ENCODE measurements around the gene SEMA6B. TPM values are rescaled to one million over a fixed set of nuclear protein-coding genes. Genes with fewer than 3 reads are reported as not detected.

SEMA6B gene
- total and polyA plus RNA-seq, 2 of the 4 experiments (the other 2 are of a cell fraction), result 0.18 to 0.72 TPM

DNA sequence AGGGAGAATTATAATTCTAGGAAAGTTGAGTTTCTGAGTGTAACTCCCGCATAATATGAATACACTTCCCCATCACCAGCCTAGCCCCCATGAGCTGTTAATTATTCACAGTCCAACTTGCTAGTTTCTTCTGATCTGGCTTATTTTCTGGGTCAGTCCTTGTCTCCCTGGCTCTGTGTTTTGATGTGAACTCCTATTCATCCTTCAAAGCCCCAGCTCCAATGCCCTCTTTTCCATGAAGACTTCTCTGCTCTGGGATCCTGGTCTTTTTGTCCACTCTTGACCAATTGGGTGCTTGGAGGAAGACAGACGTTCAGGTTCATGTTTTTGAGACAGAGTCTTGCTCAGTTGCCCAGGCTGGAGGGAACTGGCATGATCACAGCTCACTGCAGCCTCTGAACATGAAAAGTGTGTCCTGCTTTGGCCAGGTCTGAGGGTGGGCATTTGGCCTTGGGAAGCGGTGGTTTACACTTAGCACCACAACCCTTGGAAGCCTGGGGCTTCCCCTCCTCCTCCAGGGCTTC, 20.3 kb downstream of the SEMA6B start:
- Histone ChIP-seq H2AFZ (replicated peaks; ENCODE audit: low read length, poor library complexity) (no peak overlapping the region), H4K91ac (ENCODE audit: insufficient read depth, low read depth, low read length) (no peak overlapping the region), H2AK9ac (replicated peaks; ENCODE audit: low read depth, low read length, poor library complexity) (no peak overlapping the region), H3K18ac (ENCODE audit: low read depth, low read length) (no peak overlapping the region), H3K4ac (ENCODE audit: low read depth, low read length) (no peak overlapping the region), H3K9me3 (ENCODE audit: control insufficient read depth, insufficient read depth, low read length) (peaks cover 6% of the 10 kb centered on the region), H2BK20ac (ENCODE audit: low read depth, low read length) (no peak overlapping the region), H3K14ac (replicated peaks; ENCODE audit: low read depth, low read length) (no peak overlapping the region), H3K36me3 (ENCODE audit: control insufficient read depth, insufficient read depth, low read length) (no peaks in the 10 kb centered on the region), H2AK5ac (ENCODE audit: low read depth, low read length) (no peak overlapping the region), H3K4me3 (ENCODE audit: insufficient read depth, low read depth, low read length) (no peak overlapping the region), H2BK5ac (ENCODE audit: low read depth, low read length, poor library complexity, severe bottlenecking) (no peak overlapping the region), H3K9me1 (ENCODE audit: insufficient read depth, low read length) (no peaks in the 10 kb centered on the region), H3K4me1 (ENCODE audit: control insufficient read depth, insufficient read depth, low read length) (no peaks in the 10 kb centered on the region; the same call in 1 of the 2 replicates), H3K4me2 (ENCODE audit: low read depth, low read length) (no peak overlapping the region), H4K8ac (ENCODE audit: low read depth in 2 of 2, low read length in 2 of 2) (no peak overlapping the region), H4K5ac (ENCODE audit: low read depth, low read length) (no peak overlapping the region), H3K27ac (ENCODE audit: insufficient read depth, low read length) (no peak overlapping the region), H3K27me3 (ENCODE audit: control insufficient read depth, insufficient read depth, low read length) (peaks cover 36% of the 10 kb centered on the region), H3K23ac (ENCODE audit: low read depth, low read length) (no peak overlapping the region), H3K56ac (ENCODE audit: extremely low read depth, insufficient read depth, low read length) (no peak overlapping the region), H2BK15ac (ENCODE audit: low read depth, low read length) (no peak overlapping the region), H2BK120ac (ENCODE audit: low read depth, low read length) (no peak overlapping the region), H4K20me1 (ENCODE audit: insufficient read depth, low read length) (no peaks in the 10 kb centered on the region), H3K9ac (ENCODE audit: low read depth, low read length) (no peak overlapping the region), H3K79me1 (ENCODE audit: low read depth in 1 of 2, low read length in 2 of 2) (no peaks in the 10 kb centered on the region)
- no peak for TF ChIP-seq POLR2A (IDR thresholded peaks at IDR 0.05; ENCODE audit: low read depth, low read length)
- TF ChIP-seq NFE2L2 (IDR thresholded peaks at IDR 0.05; ENCODE audit: low read depth, low read length), result no peak
- no peak for TF ChIP-seq RFX5 (IDR thresholded peaks at IDR 0.05; ENCODE audit: low read depth, low read length)
- TF ChIP-seq RAD21 (IDR thresholded peaks at IDR 0.05; ENCODE audit: low read length), result no peak
- no CpG with 5 or more reads among the region's 3 CpGs for WGBS, 2 experiments (ENCODE audit: extremely low coverage in 2 of 2, insufficient read length in 1 of 2)
- POLR2A ChIA-PET (ENCODE audit: unreplicated experiment), result no interaction called here
- intact Hi-C loops (cut with micrococcal nuclease), result no loop called here
- dilution Hi-C loops (cut with HindIII; ENCODE audit: low sequenced_read_pairs, unreplicated experiment), result no loop called here
- DNase-seq, result no peak
- CTCF ChIA-PET, result no interaction called here
- BruUV-seq (replicated peaks), result no TSS peak
- in situ Hi-C loops (cut with MboI; ENCODE audit: low sequenced_read_pairs), result no loop called here
- ATAC-seq (ENCODE audit: low read depth), result no peak
